ENCODE data around the gene GMPR2. TPM values are rescaled to one million over a fixed set of nuclear protein-coding genes. Genes with fewer than 3 reads are reported as not detected.

GMPR2 gene
- total and polyA plus RNA-seq, 2 donors: 44.9 to 63.1 TPM

GRCh38 chr14:24231263-24232120 is 1.2 kb upstream of the GMPR2 start:
- 11% methylated on average over 23 of the region's 23 CpGs for WGBS
- no peaks in the 10 kb centered on the region for H3K4me1 ChIP-seq (ENCODE audit: insufficient read depth)
- H3K4me3 ChIP-seq (ENCODE audit: low read depth, low read length): peak overlapping the region; percentile 92
- peak overlapping the region; percentile 53 for H3K27ac ChIP-seq (ENCODE audit: low read depth)
- H3K36me3 ChIP-seq (ENCODE audit: insufficient read depth): no peaks in the 10 kb centered on the region
- no peak for DNase-seq (ENCODE audit: extremely low spot score)

GRCh38 chr14:24232121-24232644 is 546 bp upstream of the GMPR2 start, which contains the start of gene NEDD8:
NEDD8 (minus strand) TSS chr14:24232367; CDS start chr14:24232267, 100 bp downstream.
- H3K4me3 ChIP-seq (ENCODE audit: low read depth, low read length): peak within 1 kb of the TSS; percentile 92
- no peaks in the 10 kb centered on the region for H3K36me3 ChIP-seq (ENCODE audit: insufficient read depth)
- H3K4me1 ChIP-seq (ENCODE audit: insufficient read depth): no peaks in the 10 kb centered on the region
- DNase-seq (ENCODE audit: extremely low spot score): peak; percentile 83
- under 1% methylated on average over 30 of the region's 30 CpGs for WGBS
- H3K27ac ChIP-seq (ENCODE audit: low read depth): peak within 1 kb of the TSS; percentile 77

GRCh38 chr14:24233538-24233866 is 773 bp downstream of the GMPR2 start:
- no peak for DNase-seq (ENCODE audit: extremely low spot score)
- Histone ChIP-seq H3K4me3 (ENCODE audit: low read depth, low read length) (peak overlapping the region; percentile 92), H3K4me1 (ENCODE audit: insufficient read depth) (no peaks in the 10 kb centered on the region), H3K36me3 (ENCODE audit: insufficient read depth) (peaks cover under 1% of the 10 kb centered on the region), H3K27ac (ENCODE audit: low read depth) (no peak overlapping the region)
- 59% methylated on average over 2 of the region's 2 CpGs for WGBS

GRCh38 chr14:24234095-24235005 is 1.6 kb downstream of the GMPR2 start:
- no peak for DNase-seq (ENCODE audit: extremely low spot score)
- H3K36me3 ChIP-seq (ENCODE audit: insufficient read depth): peaks cover 3% of the 10 kb centered on the region
- no peaks in the 10 kb centered on the region for H3K4me1 ChIP-seq (ENCODE audit: insufficient read depth)
- no peak overlapping the region for H3K27ac ChIP-seq (ENCODE audit: low read depth)
- WGBS: 77% methylated on average over 3 of the region's 3 CpGs
- no peak overlapping the region for H3K4me3 ChIP-seq (ENCODE audit: low read depth, low read length)

GRCh38 chr14:24235804-24236688 is 3.3 kb downstream of the GMPR2 start:
- DNase-seq (ENCODE audit: extremely low spot score): no peak
- no peak overlapping the region for H3K27ac ChIP-seq (ENCODE audit: low read depth)
- H3K4me3 ChIP-seq (ENCODE audit: low read depth, low read length): no peak overlapping the region
- no peaks in the 10 kb centered on the region for H3K4me1 ChIP-seq (ENCODE audit: insufficient read depth)
- 93% methylated on average over 5 of the region's 5 CpGs for WGBS
- H3K36me3 ChIP-seq (ENCODE audit: insufficient read depth): peaks cover 3% of the 10 kb centered on the region

- 92% methylated on average over 6 of the region's 6 CpGs for WGBS
- Histone ChIP-seq H3K27ac (ENCODE audit: low read depth) (no peak overlapping the region), H3K4me3 (ENCODE audit: low read depth, low read length) (no peak overlapping the region), H3K4me1 (ENCODE audit: insufficient read depth) (no peaks in the 10 kb centered on the region), H3K36me3 (ENCODE audit: insufficient read depth) (peaks cover 3% of the 10 kb centered on the region)
- DNase-seq (ENCODE audit: extremely low spot score): no peak
These were observed 4.1 kb downstream of the GMPR2 start for GRCh38 chr14:24236689-24237462.

- Histone ChIP-seq H3K27ac (ENCODE audit: low read depth) (no peak overlapping the region), H3K36me3 (ENCODE audit: insufficient read depth) (peaks cover 3% of the 10 kb centered on the region), H3K4me3 (ENCODE audit: low read depth, low read length) (no peak overlapping the region), H3K4me1 (ENCODE audit: insufficient read depth) (no peaks in the 10 kb centered on the region)
- WGBS: 89% methylated on average over 2 of the region's 2 CpGs
- DNase-seq (ENCODE audit: extremely low spot score): no peak
These were observed 4.8 kb downstream of the GMPR2 start for GRCh38 chr14:24237463-24237955.

- no peaks in the 10 kb centered on the region for H3K4me1 ChIP-seq (ENCODE audit: insufficient read depth)
- no peak overlapping the region for H3K27ac ChIP-seq (ENCODE audit: low read depth)
- H3K36me3 ChIP-seq (ENCODE audit: insufficient read depth): peaks cover 3% of the 10 kb centered on the region
- no peak for DNase-seq (ENCODE audit: extremely low spot score)
- no peak overlapping the region for H3K4me3 ChIP-seq (ENCODE audit: low read depth, low read length)
- 85% methylated on average over 5 of the region's 5 CpGs for WGBS
These were observed 5.4 kb downstream of the GMPR2 start for GRCh38 chr14:24238123-24238522.

- H3K36me3 ChIP-seq (ENCODE audit: insufficient read depth): peaks cover 3% of the 10 kb centered on the region
- no peaks in the 10 kb centered on the region for H3K4me1 ChIP-seq (ENCODE audit: insufficient read depth)
- H3K4me3 ChIP-seq (ENCODE audit: low read depth, low read length): no peak overlapping the region
- DNase-seq (ENCODE audit: extremely low spot score): no peak
- no peak overlapping the region for H3K27ac ChIP-seq (ENCODE audit: low read depth)
- WGBS: 88% methylated on average over 5 of the region's 5 CpGs
These were observed 5.9 kb downstream of the GMPR2 start for GRCh38 chr14:24238527-24239037.

- Histone ChIP-seq H3K36me3 (ENCODE audit: insufficient read depth) (peaks cover 3% of the 10 kb centered on the region), H3K27ac (ENCODE audit: low read depth) (no peak overlapping the region), H3K4me1 (ENCODE audit: insufficient read depth) (no peaks in the 10 kb centered on the region), H3K4me3 (ENCODE audit: low read depth, low read length) (no peak overlapping the region)
- DNase-seq (ENCODE audit: extremely low spot score): no peak
- WGBS: 92% methylated on average over 9 of the region's 9 CpGs
These were observed 7.6 kb downstream of the GMPR2 start for GRCh38 chr14:24240110-24240918.

- WGBS: under 1% methylated on average over 39 of the region's 39 CpGs
- Histone ChIP-seq H3K27ac (ENCODE audit: low read depth) (peak overlapping the region; percentile 98), H3K4me1 (ENCODE audit: insufficient read depth) (no peaks in the 10 kb centered on the region), H3K4me3 (ENCODE audit: low read depth, low read length) (peak overlapping the region; percentile 71), H3K36me3 (ENCODE audit: insufficient read depth) (peaks cover 3% of the 10 kb centered on the region)
- DNase-seq (ENCODE audit: extremely low spot score): peak; percentile 88
These were observed 9.2 kb downstream of the GMPR2 start for GRCh38 chr14:24241829-24242443.

Data from urinary bladder (tissue), 4 donors.